ENCODE measurements around the gene KATNAL2. TPM values are rescaled to one million over a fixed set of nuclear protein-coding genes. Genes with fewer than 3 reads are reported as not detected.

The KATNAL2 gene
- total and polyA plus RNA-seq, 7 experiments from 2014 or later: 1.1 to 2.8 (median 1.7) TPM; not detected in 2

- Histone ChIP-seq H3K27me3 (ENCODE audit: control insufficient read depth in 2 of 2, insufficient read depth in 2 of 2, low read length in 2 of 2) (no peaks in the 10 kb centered on the region), H3K9me3 (ENCODE audit: control insufficient read depth in 2 of 3, low read length in 3 of 3) (no peaks in the 10 kb centered on the region), H3K4me3 (ENCODE audit: low read length) (no peak overlapping the region), H3K36me3 (ENCODE audit: control insufficient read depth in 2 of 3, insufficient read depth in 3 of 3, low read length in 3 of 3) (no peaks in the 10 kb centered on the region), H3K27ac (ENCODE audit: low read depth, low read length) (no peak overlapping the region), H3K4me1 (ENCODE audit: control insufficient read depth in 2 of 2, insufficient read depth in 2 of 2, low read length in 2 of 2) (no peaks in the 10 kb centered on the region)
- H3K4me1 Mint-ChIP-seq: peaks cover 10 to 59% (median 40%) of the 10 kb centered on the region in 7 donors
- no peaks in the 10 kb centered on the region for H3K9me3 Mint-ChIP-seq
- DNase-seq: no peak
- H3K36me3 Mint-ChIP-seq: peaks cover 0 to 31% (median 14%) of the 10 kb centered on the region in 5 donors
- POLR2A ChIA-PET: no interaction called here
- H3K4me3 Mint-ChIP-seq: no peak overlapping the region
- ATAC-seq: no peak
- no peaks in the 10 kb centered on the region for H3K27me3 Mint-ChIP-seq
- no peak overlapping the region for H3K27ac Mint-ChIP-seq
- intact Hi-C loops (cut with micrococcal nuclease): no loop called here
- CTCF ChIA-PET: no interaction called here
Measured at GRCh38 chr18:47143153-47143552, 225.8 kb downstream of the KATNAL2 start.

GRCh38 chr18:47143899-47144485, 226.6 kb downstream of the KATNAL2 start:
- H3K9me3 ChIP-seq (ENCODE audit: control insufficient read depth in 2 of 3, low read length in 3 of 3): no peaks in the 10 kb centered on the region
- DNase-seq (no peak), ATAC-seq (no peak)
- Mint-ChIP-seq H3K36me3 (peaks cover 0 to 24% (median 14%) of the 10 kb centered on the region in 5 donors), H3K4me3 (no peak overlapping the region), H3K27me3 (no peaks in the 10 kb centered on the region), H3K9me3 (no peaks in the 10 kb centered on the region), H3K4me1 (peaks cover 18 to 68% (median 48%) of the 10 kb centered on the region in 7 donors), H3K27ac (no peak overlapping the region)
- intact Hi-C loops (cut with micrococcal nuclease): no loop called here
- peaks cover 3 to 4% of the 10 kb centered on the region in 2 donors for H3K4me1 ChIP-seq (ENCODE audit: control insufficient read depth in 2 of 2, insufficient read depth in 2 of 2, low read length in 2 of 2)
- POLR2A ChIA-PET: no interaction called here
- CTCF ChIA-PET: no interaction called here
- H3K27me3 ChIP-seq (ENCODE audit: control insufficient read depth in 2 of 2, insufficient read depth in 2 of 2, low read length in 2 of 2): no peaks in the 10 kb centered on the region
- H3K27ac ChIP-seq (ENCODE audit: low read depth, low read length): no peak overlapping the region
- H3K36me3 ChIP-seq (ENCODE audit: control insufficient read depth in 2 of 3, insufficient read depth in 3 of 3, low read length in 3 of 3): no peaks in the 10 kb centered on the region
- no peak overlapping the region for H3K4me3 ChIP-seq (ENCODE audit: low read length)

GRCh38 chr18:47146206-47146605, 228.8 kb downstream of the KATNAL2 start:
- DNase-seq: no peak
- H3K4me1 Mint-ChIP-seq: peaks cover 33 to 84% (median 67%) of the 10 kb centered on the region in 7 donors
- ChIA-PET POLR2A (no interaction called here), CTCF (no interaction called here)
- peaks cover 0 to 2% (median 0%) of the 10 kb centered on the region in 11 donors for H3K9me3 Mint-ChIP-seq
- H3K4me1 ChIP-seq (ENCODE audit: control insufficient read depth in 2 of 2, insufficient read depth in 2 of 2, low read length in 2 of 2): peaks cover 16% of the 10 kb centered on the region in 2 donors
- no peaks in the 10 kb centered on the region for H3K9me3 ChIP-seq (ENCODE audit: control insufficient read depth in 2 of 3, low read length in 3 of 3)
- H3K27me3 ChIP-seq (ENCODE audit: control insufficient read depth in 2 of 2, insufficient read depth in 2 of 2, low read length in 2 of 2): no peaks in the 10 kb centered on the region
- peaks cover 0 to 8% (median 0%) of the 10 kb centered on the region in 3 experiments for H3K36me3 ChIP-seq (ENCODE audit: control insufficient read depth in 2 of 3, insufficient read depth in 3 of 3, low read length in 3 of 3)
- H3K27ac ChIP-seq (ENCODE audit: low read depth, low read length): no peak overlapping the region
- no peak overlapping the region for H3K4me3 ChIP-seq (ENCODE audit: low read length)
- H3K36me3 Mint-ChIP-seq: peaks cover 0 to 20% (median 16%) of the 10 kb centered on the region in 5 donors
- no peak for ATAC-seq
- intact Hi-C loops (cut with micrococcal nuclease): no loop called here
- H3K27me3 Mint-ChIP-seq: no peaks in the 10 kb centered on the region
- H3K27ac Mint-ChIP-seq: no peak overlapping the region
- peak overlapping the region in 1 of 10 donors; percentile 14 for H3K4me3 Mint-ChIP-seq

GRCh38 chr18:47149457-47150028, 232.1 kb downstream of the KATNAL2 start:
- H3K36me3 ChIP-seq (ENCODE audit: control insufficient read depth in 2 of 3, insufficient read depth in 3 of 3, low read length in 3 of 3): peaks cover 0 to 8% (median 6%) of the 10 kb centered on the region in 3 experiments
- ChIA-PET POLR2A (interaction anchor here (1.3 to 1.9 kb wide), 2 partner anchors 10 to 781 kb away, joined by 4 to 10 read pairs; partner anchors contain the start of gene SMAD2), CTCF (interaction anchor here (0.6 to 1.0 kb wide), 3 partner anchors 35 to 50 kb away, joined by 3 read pairs; no protein-coding TSS in a partner anchor)
- H3K4me3 ChIP-seq (ENCODE audit: low read length): peak overlapping the region; percentile 88
- peak overlapping the region; percentile 96 to 100 (median 97) for H3K27ac Mint-ChIP-seq
- H3K9me3 Mint-ChIP-seq: peaks cover 0 to 2% (median 0%) of the 10 kb centered on the region in 11 donors
- no peaks in the 10 kb centered on the region for H3K27me3 ChIP-seq (ENCODE audit: control insufficient read depth in 2 of 2, insufficient read depth in 2 of 2, low read length in 2 of 2)
- peaks cover 28 to 71% (median 63%) of the 10 kb centered on the region in 7 donors for H3K4me1 Mint-ChIP-seq
- H3K27ac ChIP-seq (ENCODE audit: low read depth, low read length): peak overlapping the region; percentile 83
- H3K4me1 ChIP-seq (ENCODE audit: control insufficient read depth in 2 of 2, insufficient read depth in 2 of 2, low read length in 2 of 2): peaks cover 18 to 24% of the 10 kb centered on the region in 2 donors
- DNase-seq: peak in 1 of 9 donors; percentile 1
- no peak for ATAC-seq
- intact Hi-C loops (cut with micrococcal nuclease): loop anchor here (1.0 to 10.0 kb wide), 6 partner anchors 26 to 1183 kb away; partner anchors contain the start of genes SMAD2 (in 2 of the 2), EPG5 (in 1 of the 2), IER3IP1 (in 1 of the 2) and KATNAL2 (in 1 of the 2)
- peak overlapping the region; percentile 93 to 99 (median 98) for H3K4me3 Mint-ChIP-seq
- peaks cover 0 to 17% (median 6%) of the 10 kb centered on the region in 5 donors for H3K36me3 Mint-ChIP-seq
- no peaks in the 10 kb centered on the region for H3K27me3 Mint-ChIP-seq
- no peaks in the 10 kb centered on the region for H3K9me3 ChIP-seq (ENCODE audit: control insufficient read depth in 2 of 3, low read length in 3 of 3)

- DNase-seq: peak; percentile 52 to 90 (median 66)
- peaks cover 18 to 24% of the 10 kb centered on the region in 2 donors for H3K4me1 ChIP-seq (ENCODE audit: control insufficient read depth in 2 of 2, insufficient read depth in 2 of 2, low read length in 2 of 2)
- Mint-ChIP-seq H3K9me3 (peaks cover 0 to 2% (median 0%) of the 10 kb centered on the region in 11 donors), H3K36me3 (peaks cover 0 to 17% (median 6%) of the 10 kb centered on the region in 5 donors), H3K4me3 (peak within 1 kb of the TSS; percentile 93 to 99 (median 98)), H3K4me1 (peaks cover 28 to 64% (median 57%) of the 10 kb centered on the region in 7 donors), H3K27ac (peak within 1 kb of the TSS; percentile 96 to 100 (median 97)), H3K27me3 (no peaks in the 10 kb centered on the region)
- ATAC-seq: peak; percentile 86
- peaks cover 0 to 8% (median 6%) of the 10 kb centered on the region in 3 experiments for H3K36me3 ChIP-seq (ENCODE audit: control insufficient read depth in 2 of 3, insufficient read depth in 3 of 3, low read length in 3 of 3)
- H3K4me3 ChIP-seq (ENCODE audit: low read length): peak within 1 kb of the TSS; percentile 88
- H3K27me3 ChIP-seq (ENCODE audit: control insufficient read depth in 2 of 2, insufficient read depth in 2 of 2, low read length in 2 of 2): no peaks in the 10 kb centered on the region
- CTCF ChIA-PET: interaction anchor here (0.6 to 1.0 kb wide), 4 partner anchors 36 to 54 kb away, joined by 3 read pairs; no protein-coding TSS in a partner anchor
- intact Hi-C loops (cut with micrococcal nuclease): loop anchor here (1.0 to 10.0 kb wide), 6 partner anchors 25 to 1183 kb away; partner anchors contain the start of genes SMAD2 (in 2 of the 2), EPG5 (in 1 of the 2), IER3IP1 (in 1 of the 2) and KATNAL2 (in 1 of the 2)
- H3K27ac ChIP-seq (ENCODE audit: low read depth, low read length): peak within 1 kb of the TSS; percentile 83
- no peaks in the 10 kb centered on the region for H3K9me3 ChIP-seq (ENCODE audit: control insufficient read depth in 2 of 3, low read length in 3 of 3)
- POLR2A ChIA-PET: interaction anchor here (0.7 to 1.9 kb wide), 7 partner anchors 9 to 780 kb away, joined by 3 to 10 read pairs (median 4); partner anchors contain the start of genes KATNAL2, PIAS2 and SMAD2
Measured at GRCh38 chr18:47150029-47150823, 232.8 kb downstream of the KATNAL2 start, which contains the start of gene HDHD2. Gene HDHD2 (minus strand): TSS chr18:47150500. CDS start chr18:47136439, 14,061 bp downstream.
